Pancreas (tissue), 10 donors: ENCODE measurements around the gene ANKRD10. TPM values are rescaled to one million over a fixed set of nuclear protein-coding genes. Genes with fewer than 3 reads are reported as not detected.

Experiments used
- ATAC-seq, 4 donors: fragments of 200-7000 bp; cut with Tn5 transposase; one replicate each; pipeline versions ENCODE4 v1.8.0 to v1.9.1; 2020; ENCODE audit warnings: mild to moderate bottlenecking in 4 of 4, moderate library complexity in 4 of 4
- DNase-seq, 6 donors: peaks; one replicate each; pipeline ENCODE4 v3.0.0-alpha.2; 2020
- FAIRE-seq: peaks from 2 replicates; lab custom pipeline; 2012; peaks lifted over from hg19 to GRCh38; lab: Jason Lieb, UNC
- H3K27ac ChIP-seq, 4 donors: fragments of 200-600 bp; sonication (generic); 1 replicate in 3 of 4; 2 replicates in 1 of 4; pipeline versions ENCODE4 v1.5.0 to v1.8.0; 2020
- H3K27me3 ChIP-seq, 4 donors: fragments of 200-600 bp; one replicate each; pipeline ENCODE4 v1.8.0; 2021
- H3K36me3 ChIP-seq, 3 donors: fragments of 200-600 bp; sonication (generic) in 1 of 3; one replicate each; pipeline versions ENCODE4 v1.5.0 to v1.8.0; 2020 to 2021
- H3K4me1 ChIP-seq, 3 donors: fragments of 200-600 bp; one replicate each; pipeline ENCODE4 v1.8.0; 2021
- H3K4me3 ChIP-seq, 4 donors: fragments of 200-600 bp; sonication (generic) in 2 of 4; one replicate each; pipeline versions ENCODE4 v1.5.0 to v1.8.0; 2020 to 2021
- H3K9me3 ChIP-seq, 4 donors: fragments of 200-600 bp; one replicate each; pipeline ENCODE4 v1.8.0; 2021
- CTCF ChIP-seq, 4 donors: fragments of 200-600 bp; sonication (generic) in 3 of 4; IDR thresholded peaks; one replicate each; pipeline versions ENCODE4 v1.5.0 to v1.8.0; 2021; ENCODE audit warnings: antibody characterized with exemption in 4 of 4
- WGBS, 2 donors: extraction: QIAGEN DNeasy Blood & Tissue Kit; methylation state at CpG; one replicate each; pipeline ENCODE4 v1.1.7; 2013; 5-methylcytosine and 5-hydroxymethylcytosine counted together
- intact Hi-C, 3 donors: fragments of 100-400 bp; cut with DNase I; formaldehyde crosslinking; loops; one replicate each; pipeline versions ENCODE4 v1.11.1 to v1.14.2; 2022
- polyA plus RNA-seq, 2 donors: library from polyadenylated mRNA; stranded (reverse); fragments of 200-250 nt; gene quantifications; one replicate each; pipeline ENCODE4 v1.2.3, GENCODE V29; 2013
- total RNA-seq, 6 donors: library from RNA; stranded (reverse); fragmentation: NEBNext Ultra II Directional in 4 of 6; extraction: Animal tissue kit (Norgen Biotek cat#: 25700) in 4 of 6; gene quantifications; one replicate each; pipeline versions ENCODE4 v1.2.1 to v1.2.4, GENCODE V29; 2021 to 2023
- donor health status: healthy with polysubstance abuse.
- donor health status: DM: no; HTN: no; CAD: no; lungs with moderate emphysema.
- donor health status: DM: no; HTN: no; CAD: no.
- donor health status: control.
- donor health status: control.
- donor health status: Bipolar disorder and iron deficiency.
- donor health status: DM: yes; HTN: yes; CAD: no.
- donor health status: DM: no; HTN: no; CAD: no.
- donor health status: DM: no; HTN: no; CAD: no.
- donor health status: DM: yes; HTN: yes; CAD: no.

ANKRD10 gene
- total and polyA plus RNA-seq, 8 donors, result 37.6 to 138 (median 67.9) TPM

- Histone ChIP-seq H3K27me3 (no peaks in the 10 kb centered on the region), H3K36me3 (no peaks in the 10 kb centered on the region), H3K9me3 (no peaks in the 10 kb centered on the region), H3K4me3 (no peak overlapping the region), H3K27ac (no peak overlapping the region), H3K4me1 (no peaks in the 10 kb centered on the region)
- 50 to 54% methylated on average over 4 of the region's 4 CpGs for WGBS, 2 donors
- no peak for FAIRE-seq
- DNase-seq, result no peak
- ATAC-seq, result no peak
- intact Hi-C loops, result no loop called here
- no peak for TF ChIP-seq CTCF (IDR thresholded peaks at IDR 0.05)
These were observed 64.9 kb downstream of the ANKRD10 start for GRCh38 chr13:110850006-110850405.

- 25 to 35% methylated on average over 3 of the region's 3 CpGs for WGBS, 2 donors
- Histone ChIP-seq H3K4me1 (no peaks in the 10 kb centered on the region), H3K36me3 (no peaks in the 10 kb centered on the region), H3K27me3 (no peaks in the 10 kb centered on the region), H3K4me3 (no peak overlapping the region), H3K27ac (no peak overlapping the region), H3K9me3 (no peaks in the 10 kb centered on the region)
- intact Hi-C loops, result no loop called here
- no peak for TF ChIP-seq CTCF (IDR thresholded peaks at IDR 0.05)
- FAIRE-seq (no peak), ATAC-seq (no peak), DNase-seq (no peak)
These were observed 69.3 kb downstream of the ANKRD10 start for GRCh38 chr13:110845520-110845919.

- Histone ChIP-seq H3K4me3 (no peak overlapping the region), H3K27ac (no peak overlapping the region), H3K36me3 (no peaks in the 10 kb centered on the region), H3K27me3 (no peaks in the 10 kb centered on the region), H3K9me3 (no peaks in the 10 kb centered on the region), H3K4me1 (no peaks in the 10 kb centered on the region)
- no peak for TF ChIP-seq CTCF (IDR thresholded peaks at IDR 0.05)
- 57 to 62% methylated on average over 3 of the region's 3 CpGs for WGBS, 2 donors
- intact Hi-C loops, result no loop called here
- FAIRE-seq, result no peak
- no peak for ATAC-seq
- no peak for DNase-seq
These were observed 73.0 kb downstream of the ANKRD10 start for GRCh38 chr13:110841846-110842245.

- no peaks in the 10 kb centered on the region for H3K27me3 ChIP-seq
- intact Hi-C loops, result no loop called here
These were observed 73.5 kb downstream of the ANKRD10 start for GRCh38 chr13:110841406-110841805.

More at GRCh38 chr13:110841406-110841805, 73.5 kb downstream of the ANKRD10 start:
- no peak overlapping the region for H3K27ac ChIP-seq
- no peak for DNase-seq
- FAIRE-seq, result no peak
- ATAC-seq, result no peak
- H3K36me3 ChIP-seq, result no peaks in the 10 kb centered on the region
- WGBS, 2 donors, result 69 to 81% methylated on average over 2 of the region's 2 CpGs
- no peaks in the 10 kb centered on the region for H3K4me1 ChIP-seq
- H3K4me3 ChIP-seq, result no peak overlapping the region
- TF ChIP-seq CTCF (IDR thresholded peaks at IDR 0.05), result no peak
- no peaks in the 10 kb centered on the region for H3K9me3 ChIP-seq
